Gastroesophageal sphincter (tissue), 4 donors: Measurements from ENCODE around the gene C1orf159. TPM values are rescaled to one million over a fixed set of nuclear protein-coding genes. Genes with fewer than 3 reads are reported as not detected.
"Not testable (repeated sequence)": the region's sequence is repeated elsewhere in the genome, so short reads cannot be mapped to it uniquely, and the experiment has no call there.

Source experiments
- ATAC-seq: fragments of 150-250 bp; one replicate; pipeline ENCODE4 v1.9.1; 2016; ENCODE audit warnings: mild to moderate bottlenecking, moderate library complexity
- H3K27ac ChIP-seq, 4 donors: fragments of 200-600 bp; sonication (generic) in 3 of 4; 1 replicate in 3 of 4; 2 replicates in 1 of 4; pipeline ENCODE4 v1.5.1; 2016 to 2019
- H3K27me3 ChIP-seq: fragments of 200-600 bp; sonication (generic); one replicate; pipeline ENCODE4 v1.5.1; 2019
- H3K36me3 ChIP-seq, 2 donors: fragments of 200-600 bp; sonication (generic); one replicate each; pipeline ENCODE4 v1.5.1; 2019; ENCODE audit warnings: control low read depth in 1 of 2
- H3K4me1 ChIP-seq, 3 donors: fragments of 200-600 bp; sonication (generic); 1 replicate in 2 of 3; 2 replicates in 1 of 3; pipeline ENCODE4 v1.5.1; 2016 to 2019; ENCODE audit warnings: control low read depth in 2 of 3
- H3K4me3 ChIP-seq, 2 donors: fragments of 200-600 bp; sonication (generic); one replicate each; pipeline ENCODE4 v1.5.1; 2019; ENCODE audit warnings: mild to moderate bottlenecking in 1 of 2, moderate library complexity in 1 of 2
- H3K9me3 ChIP-seq, 3 donors: fragments of 200-600 bp; sonication (generic); one replicate each; pipeline ENCODE4 v1.5.1; 2017 to 2019; ENCODE audit warnings: control low read depth in 2 of 3
- CTCF ChIP-seq, 4 experiments: fragments of 200-600 bp in 2 of 4; fragments of 450-650 bp in 2 of 4; sonication (generic) in 1 of 4; IDR thresholded peaks; one replicate each; pipeline ENCODE4 v1.5.1; 2017 to 2019; ENCODE audit warnings: antibody characterized with exemption in 4 of 4, mild to moderate bottlenecking in 2 of 4, moderate library complexity in 2 of 4
- EP300 ChIP-seq: sonication (generic); formaldehyde crosslinking; IDR thresholded peaks from one replicate; pipeline ENCODE4 v1.6.1; 2017; ENCODE audit warnings: antibody characterized with exemption, mild to moderate bottlenecking
- POLR2A ChIP-seq, 2 donors: fragments of 450-650 bp; IDR thresholded peaks; one replicate each; pipeline ENCODE4 v1.6.1; 2017; ENCODE audit warnings: antibody characterized with exemption in 2 of 2, mild to moderate bottlenecking in 2 of 2, moderate library complexity in 1 of 2
- POLR2AphosphoS5 ChIP-seq: sonication (generic); formaldehyde crosslinking; IDR thresholded peaks from one replicate; pipeline ENCODE4 v1.6.1; 2017; ENCODE audit warnings: antibody characterized with exemption
- WGBS, 2 donors: methylation state at CpG; one replicate each; pipeline ENCODE4 v1.1.5; 2018; ENCODE audit warnings: low coverage in 1 of 2; 5-methylcytosine and 5-hydroxymethylcytosine counted together
- total RNA-seq, 4 donors: library from RNA; depleted of rRNA; stranded (reverse); fragments of >200 nt; gene quantifications; one replicate each; pipeline ENCODE4 v1.1.0, GENCODE V29; 2016

C1orf159 gene
- total RNA-seq, 4 donors from 2014 or later = 6.3 to 15.3 (median 9.9) TPM

GRCh38 chr1:1145547-1145914 is 29.6 kb upstream of the C1orf159 start:
- no CpG with 5 or more reads among the region's 9 CpGs for WGBS, 2 donors
- TF ChIP-seq POLR2AphosphoS5 = no peak
- TF ChIP-seq CTCF (IDR thresholded peaks at IDR 0.05) = no peak
- no peak for TF ChIP-seq EP300
- TF ChIP-seq POLR2A (IDR thresholded peaks at IDR 0.05) = no peak
- Histone ChIP-seq H3K9me3 (no peaks in the 10 kb centered on the region), H3K4me1 (no peaks in the 10 kb centered on the region), H3K36me3 (no peaks in the 10 kb centered on the region), H3K4me3 (no peak overlapping the region), H3K27me3 (peaks cover 74% of the 10 kb centered on the region), H3K27ac (no peak overlapping the region)
- ATAC-seq = no peak

GRCh38 chr1:1144843-1145546 is 29.1 kb upstream of the C1orf159 start:
- 20 to 85% methylated on average over 1 to 10 of the region's 32 CpGs for WGBS, 2 donors
- ATAC-seq = no peak

GRCh38 chr1:1144122-1144842 is 28.4 kb upstream of the C1orf159 start:
- Histone ChIP-seq H3K4me1 (no peaks in the 10 kb centered on the region), H3K4me3 (no peak overlapping the region), H3K27me3 (peaks cover 74% of the 10 kb centered on the region), H3K9me3 (no peaks in the 10 kb centered on the region), H3K27ac (no peak overlapping the region), H3K36me3 (no peaks in the 10 kb centered on the region)
- TF ChIP-seq POLR2A (IDR thresholded peaks at IDR 0.05) (no peak), EP300 (no peak), POLR2AphosphoS5 (no peak), CTCF (IDR thresholded peaks at IDR 0.05) (no peak)
- no peak for ATAC-seq
- WGBS, 2 donors = 53 to 68% methylated on average over 3 to 7 of the region's 42 CpGs

More at GRCh38 chr1:1144843-1145546, 29.1 kb upstream of the C1orf159 start:
- no peak overlapping the region for H3K4me3 ChIP-seq
- no peaks in the 10 kb centered on the region for H3K36me3 ChIP-seq
- no peak for TF ChIP-seq POLR2A (IDR thresholded peaks at IDR 0.05)
- TF ChIP-seq CTCF (IDR thresholded peaks at IDR 0.05) = no peak
- no peak for TF ChIP-seq POLR2AphosphoS5
- TF ChIP-seq EP300 = no peak
- no peaks in the 10 kb centered on the region for H3K9me3 ChIP-seq
- H3K27me3 ChIP-seq = peaks cover 76% of the 10 kb centered on the region
- H3K4me1 ChIP-seq = no peaks in the 10 kb centered on the region
- H3K27ac ChIP-seq = no peak overlapping the region

- no peak overlapping the region for H3K27ac ChIP-seq
- ATAC-seq = no peak
- H3K36me3 ChIP-seq = no peaks in the 10 kb centered on the region
- no peak overlapping the region for H3K4me3 ChIP-seq
- no peaks in the 10 kb centered on the region for H3K4me1 ChIP-seq
- H3K9me3 ChIP-seq = no peaks in the 10 kb centered on the region
- peaks cover 76% of the 10 kb centered on the region for H3K27me3 ChIP-seq
- WGBS, 2 donors = 84 to 93% methylated on average over 4 to 6 of the region's 14 CpGs
- no peak for TF ChIP-seq EP300
Observed at GRCh38 chr1:1143636-1144035, 27.7 kb upstream of the C1orf159 start.

GRCh38 chr1:1142844-1143243 is 27.0 kb upstream of the C1orf159 start:
- Histone ChIP-seq H3K9me3 (no peaks in the 10 kb centered on the region), H3K27me3 (peaks cover 81% of the 10 kb centered on the region), H3K4me3 (no peak overlapping the region), H3K36me3 (no peaks in the 10 kb centered on the region), H3K4me1 (no peaks in the 10 kb centered on the region), H3K27ac (no peak overlapping the region)
- 72% methylated on average over 2 of the region's 19 CpGs; no CpG with 5 or more reads in 1 of the 2 donors for WGBS, 2 donors
- no peak for ATAC-seq
- TF ChIP-seq POLR2A (IDR thresholded peaks at IDR 0.05) = no peak
- no peak for TF ChIP-seq POLR2AphosphoS5
- no peak for TF ChIP-seq CTCF (IDR thresholded peaks at IDR 0.05)
- TF ChIP-seq EP300 = no peak

GRCh38 chr1:1142352-1142751 is 26.5 kb upstream of the C1orf159 start:
- H3K9me3 ChIP-seq, ATAC-seq, H3K4me3 ChIP-seq, H3K27ac ChIP-seq, H3K4me1 ChIP-seq, H3K36me3 ChIP-seq: not testable (repeated sequence)
- peaks cover 81% of the 10 kb centered on the region for H3K27me3 ChIP-seq
- WGBS, 2 donors = 61 to 75% methylated on average over 2 to 4 of the region's 15 CpGs
